ENCODE measurements around the gene RNU6-8.

- TF ChIP-seq CTCF (IDR thresholded peaks at IDR 0.05) (no peak), RNF2 (IDR thresholded peaks at IDR 0.05; ENCODE audit: borderline replicate concordance, low read depth) (no peak), RCOR1 (IDR thresholded peaks at IDR 0.05; ENCODE audit: low read depth, low read length) (no peak), NFE2L2 (conservative IDR thresholded peaks at IDR 0.05; ENCODE audit: low read length) (no peak), POLR2A (IDR thresholded peaks at IDR 0.05; ENCODE audit: low read length) (no peak), ESRRA (IDR thresholded peaks at IDR 0.05; ENCODE audit: borderline replicate concordance, low read length) (no peak), REST (IDR thresholded peaks at IDR 0.05) (no peak), RFX5 (IDR thresholded peaks at IDR 0.05) (no peak)
These were observed 23.0 kb upstream of the RNU6-8 start for GRCh38 chr14:32226056-32226455.

Measured in A549 (cell line).